Vein endothelial cell (primary cell): ENCODE data around the gene OR8D4. TPM values are rescaled to one million over a fixed set of nuclear protein-coding genes. Genes with fewer than 3 reads are reported as not detected.

ENCODE experiments used
- total RNA-seq: library from RNA; depleted of rRNA; stranded (reverse); fragments of >200 nt; gene quantifications from 2 replicates; pipeline ENCODE4 v1.2.3, GENCODE V29; 2012

Gene OR8D4
- not detected in 2 replicates for total RNA-seq

GRCh38 chr11:123901867-123902266 lies at the start of gene OR8D4:
Gene OR8D4, plus strand, starts transcription at chr11:123902167. Its CDS starts 4,265 bp downstream, at chr11:123906432.

GRCh38 chr11:123885570-123885969 lies 16.4 kb upstream of the OR8D4 start, which contains the start of gene TMEM225:
Gene TMEM225, minus strand, starts transcription at chr11:123885670. Its CDS starts 245 bp downstream, at chr11:123885425.

GRCh38 chr11:123939317-123939716 lies 37.4 kb downstream of the OR8D4 start, which contains the start of gene OR4D5:
Gene OR4D5, plus strand, starts transcription at chr11:123939617. Its CDS starts 0 bp downstream, at chr11:123939617.

GRCh38 chr11:123943738-123944137 lies 41.8 kb downstream of the OR8D4 start, which contains the start of gene OR6T1:
Gene OR6T1, minus strand, starts transcription at chr11:123943838. Its CDS starts 0 bp downstream, at chr11:123943838.

Other genes with a start within 250 kb of the OR8D4 start
- 0.65 and 1.7 TPM in 2 replicates for gene SCN3B, start 247.5 kb upstream of the OR8D4 start, total RNA-seq
- gene ZNF202, start 160.5 kb upstream of the OR8D4 start, total RNA-seq: 7.5 and 9.6 TPM in 2 replicates
- gene OR6X1, start 147.6 kb upstream of the OR8D4 start, total RNA-seq: not detected in 2 replicates
- gene OR6M1, start 95.8 kb upstream of the OR8D4 start, total RNA-seq: not detected in 2 replicates
- not detected in 2 replicates for gene TMEM225, start 16.5 kb upstream of the OR8D4 start, total RNA-seq
- not detected in 2 replicates for gene OR4D5, start 37.5 kb downstream of the OR8D4 start, total RNA-seq
- gene OR6T1, start 41.7 kb downstream of the OR8D4 start, total RNA-seq: not detected in 2 replicates
- not detected in 2 replicates for gene OR10S1, start 75.6 kb downstream of the OR8D4 start, total RNA-seq
- gene OR10G6, start 93.0 kb downstream of the OR8D4 start, total RNA-seq: not detected in 2 replicates
- gene OR10G4, start 110.8 kb downstream of the OR8D4 start, total RNA-seq: 0.33 TPM in 1 of 2 replicates, not detected in the other
- gene OR10G9, start 120.8 kb downstream of the OR8D4 start, total RNA-seq: 0.65 TPM in 1 of 2 replicates, not detected in the other
- gene OR10G8, start 124.6 kb downstream of the OR8D4 start, total RNA-seq: 0.19 and 0.33 TPM in 2 replicates
- gene OR10G7, start 139.2 kb downstream of the OR8D4 start, total RNA-seq: not detected in 2 replicates
- gene VWA5A, start 213.3 kb downstream of the OR8D4 start, total RNA-seq: 13.1 and 13.2 TPM in 2 replicates